COR-L47 (cell line): ENCODE measurements around the gene TRPM3.
A peak's percentile ranks its signal among the peaks of the same experiment; 100 is the strongest.

Source experiments
- DNase-seq: peaks from one replicate; lab custom pipeline; 2025; lab: John Stamatoyannopoulos, UW

TRPM3 gene

DNA sequence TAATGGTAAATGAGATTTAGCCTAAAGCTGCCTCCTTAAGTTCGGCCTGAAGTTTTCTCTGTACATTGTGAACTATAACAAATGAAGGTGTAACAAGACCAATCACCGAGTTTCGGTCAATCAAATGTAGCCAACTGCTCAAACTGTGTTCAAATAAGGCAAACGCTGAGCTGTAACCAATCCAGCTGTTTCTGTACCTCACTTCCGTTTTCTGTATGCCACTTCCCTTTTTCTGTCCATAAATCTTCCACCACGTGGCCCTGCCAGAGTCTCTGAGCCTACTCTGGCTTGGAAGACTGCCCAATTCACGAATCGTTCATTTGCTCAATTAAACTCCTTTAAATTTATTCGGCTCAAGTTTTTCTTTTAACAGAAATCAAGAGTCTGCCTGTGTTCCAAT is 513.5 kb downstream of the TRPM3 start:
- no peak for DNase-seq

DNA sequence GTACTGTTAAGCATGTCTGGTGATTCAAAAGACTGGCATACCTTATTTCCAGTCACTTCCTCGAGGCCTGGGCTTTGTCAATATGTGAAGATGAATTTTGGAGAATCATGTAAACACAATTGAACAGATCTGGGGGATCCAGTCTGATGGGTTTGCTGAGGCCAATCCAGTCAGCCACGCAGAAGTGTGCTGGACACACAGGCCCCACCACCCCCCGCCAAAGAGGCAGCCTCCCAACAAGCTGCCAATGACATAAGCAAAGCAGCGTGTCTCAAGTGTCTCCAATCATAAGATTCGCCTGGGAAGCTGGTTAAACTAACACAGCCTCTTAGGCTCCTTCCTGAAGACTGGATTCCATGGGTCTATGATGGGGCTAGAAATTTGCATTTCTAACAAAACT is 514.1 kb downstream of the TRPM3 start:
- DNase-seq = no peak

DNA sequence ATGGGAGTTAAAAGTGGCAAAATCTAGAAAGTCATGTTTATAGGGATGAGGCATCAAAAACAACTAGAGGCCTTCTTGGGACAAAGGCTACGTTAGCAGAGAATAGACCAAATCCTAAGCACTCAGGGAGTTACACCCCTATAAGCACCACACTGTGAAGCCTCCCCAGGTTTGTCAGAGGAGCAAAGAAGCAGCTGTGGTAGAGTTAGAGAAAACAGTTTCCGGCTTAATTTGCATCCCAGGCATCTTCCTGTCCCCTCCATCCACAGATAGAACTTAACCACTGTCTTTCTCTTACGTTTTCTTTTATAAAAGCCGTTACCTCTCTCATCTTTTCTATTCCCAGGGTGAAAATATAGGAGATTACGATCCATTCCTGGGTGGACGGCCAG is 518.4 kb downstream of the TRPM3 start:
- no peak for DNase-seq

DNA sequence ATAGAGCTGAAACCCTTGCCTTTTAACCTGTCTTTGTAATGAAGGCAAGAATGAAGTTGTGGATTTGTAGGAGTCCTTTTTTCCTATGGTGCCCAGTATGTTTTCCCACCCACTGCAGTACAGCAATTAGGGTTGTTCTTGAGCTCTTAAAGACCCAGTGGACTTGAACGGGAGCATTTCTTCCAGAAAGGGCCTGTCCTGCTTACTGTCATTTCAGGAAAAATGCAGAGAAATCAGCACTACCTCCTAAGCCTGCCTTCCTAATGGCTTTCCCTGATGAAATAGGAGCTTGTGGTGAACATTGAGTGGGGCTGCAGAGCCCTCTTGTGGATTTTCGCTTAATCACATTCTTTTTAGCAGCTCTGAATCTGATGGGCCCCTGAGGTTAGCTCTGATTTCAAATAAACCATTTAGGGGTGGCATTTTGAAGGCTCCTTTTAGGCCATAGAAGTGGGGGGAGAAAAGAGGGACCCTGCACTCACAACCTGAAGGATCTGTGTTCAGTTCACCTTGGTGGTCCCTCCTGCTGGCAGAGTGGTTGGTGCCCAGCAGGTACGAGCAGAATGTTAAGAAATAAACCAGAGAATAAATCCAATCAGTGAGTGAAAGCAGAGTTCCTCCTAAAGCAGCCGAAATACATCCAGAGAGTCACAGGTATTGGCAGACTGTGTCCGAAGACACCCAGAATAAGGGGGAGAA is 519.0 kb downstream of the TRPM3 start:
- peak; percentile 59 for DNase-seq

DNA sequence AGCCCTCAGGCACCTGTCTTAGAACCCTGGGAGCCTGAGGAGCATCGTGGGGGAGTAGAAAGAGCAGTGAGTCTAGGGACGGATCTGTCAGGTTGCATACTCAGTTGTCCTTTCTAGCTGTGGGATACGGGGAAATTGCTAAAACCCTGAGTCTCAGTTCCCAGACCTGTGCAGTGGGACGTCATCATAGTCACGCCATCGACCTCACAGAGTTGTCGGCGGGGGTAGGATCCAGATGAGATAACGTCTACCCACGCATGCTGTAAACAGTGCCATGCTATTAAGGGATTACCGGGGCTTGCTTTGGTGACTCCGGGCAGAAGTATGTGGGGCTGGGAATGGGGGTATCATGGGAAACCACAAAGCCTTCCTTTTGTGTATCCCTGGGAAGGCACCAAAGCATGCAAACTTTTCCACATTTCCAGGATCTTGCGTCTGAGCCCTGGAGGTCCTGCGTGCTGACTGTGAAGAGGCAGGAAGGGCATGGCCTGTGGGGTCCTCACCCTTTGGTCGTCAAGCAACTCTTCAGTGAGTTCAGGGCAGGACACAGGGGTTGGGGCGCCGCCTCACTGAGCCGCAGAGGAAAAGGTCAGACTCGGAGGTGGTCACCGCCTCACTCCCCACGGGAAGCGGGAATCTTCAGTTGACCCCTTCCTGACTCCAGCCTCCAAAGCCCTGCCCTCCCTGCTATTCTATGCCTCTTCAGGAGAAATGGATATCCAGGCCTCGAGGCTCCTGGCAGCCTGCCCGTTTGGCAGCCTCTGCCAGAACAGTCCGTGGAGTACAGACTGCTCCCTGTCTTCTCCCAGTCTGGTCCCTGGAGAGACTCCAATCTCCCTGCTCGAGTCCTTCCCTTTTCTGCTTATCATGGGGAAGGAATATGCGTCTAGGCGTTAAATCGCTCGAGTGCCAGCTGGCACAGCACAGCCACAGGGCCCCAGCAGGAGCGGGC is 520.1 kb downstream of the TRPM3 start:
- DNase-seq = peak; percentile 87

DNA sequence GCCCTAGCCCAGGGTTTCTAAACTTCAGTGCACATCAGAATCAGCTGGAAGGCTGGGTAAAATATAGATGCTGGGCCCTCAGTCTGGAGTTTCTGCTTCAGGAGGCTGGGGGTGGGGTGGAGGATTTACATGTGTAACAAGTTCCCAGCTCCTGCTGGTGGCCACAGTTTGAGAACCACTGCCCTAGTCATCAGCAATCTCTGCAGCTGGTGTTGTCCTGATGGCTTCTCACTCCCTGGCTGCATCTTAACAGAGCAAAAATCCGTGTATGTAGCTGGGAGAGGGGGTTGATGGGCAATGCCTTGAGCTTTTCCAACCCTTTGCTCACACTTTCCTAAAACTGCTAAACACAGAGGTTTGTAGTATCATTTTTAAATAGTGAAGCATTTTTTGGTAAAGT is 520.9 kb downstream of the TRPM3 start:
- no peak for DNase-seq

DNA sequence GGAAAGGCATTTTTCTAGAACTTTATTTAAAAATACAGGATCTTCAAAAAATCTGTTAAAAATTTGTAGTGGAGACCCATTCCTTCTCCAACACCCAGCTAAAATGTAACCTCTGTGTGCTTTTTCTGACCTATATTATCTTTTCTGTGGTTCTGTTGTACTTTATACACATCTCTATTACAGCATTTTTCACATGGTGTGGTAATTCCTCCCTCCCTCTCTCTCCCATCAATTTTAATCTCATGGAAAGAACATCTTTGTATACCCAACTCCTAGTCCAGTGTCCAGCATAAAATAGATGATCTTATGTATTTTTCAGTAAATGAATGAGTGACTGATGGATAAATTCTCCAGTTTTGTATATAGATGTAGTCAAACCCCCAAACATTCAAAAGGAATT is 523.5 kb downstream of the TRPM3 start:
- no peak for DNase-seq

DNA sequence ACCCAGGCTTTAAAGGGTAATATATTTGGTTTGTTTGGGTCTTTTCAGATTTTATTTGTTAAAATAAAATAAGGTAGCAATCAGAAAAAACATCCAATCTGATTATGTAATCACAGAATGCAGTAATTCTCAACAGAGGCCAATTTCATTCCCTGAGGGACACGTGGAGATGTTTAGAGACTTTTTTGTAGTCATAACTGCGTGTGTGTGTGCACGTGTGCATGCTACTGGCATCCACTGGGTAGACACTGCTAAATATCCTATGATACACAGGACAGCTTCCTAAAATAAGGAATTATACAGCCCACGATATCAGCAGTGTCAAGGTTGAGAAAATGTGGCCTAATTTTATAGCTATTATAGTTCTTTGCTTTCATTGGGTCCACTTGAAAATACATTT is 526.2 kb downstream of the TRPM3 start:
- no peak for DNase-seq

DNA sequence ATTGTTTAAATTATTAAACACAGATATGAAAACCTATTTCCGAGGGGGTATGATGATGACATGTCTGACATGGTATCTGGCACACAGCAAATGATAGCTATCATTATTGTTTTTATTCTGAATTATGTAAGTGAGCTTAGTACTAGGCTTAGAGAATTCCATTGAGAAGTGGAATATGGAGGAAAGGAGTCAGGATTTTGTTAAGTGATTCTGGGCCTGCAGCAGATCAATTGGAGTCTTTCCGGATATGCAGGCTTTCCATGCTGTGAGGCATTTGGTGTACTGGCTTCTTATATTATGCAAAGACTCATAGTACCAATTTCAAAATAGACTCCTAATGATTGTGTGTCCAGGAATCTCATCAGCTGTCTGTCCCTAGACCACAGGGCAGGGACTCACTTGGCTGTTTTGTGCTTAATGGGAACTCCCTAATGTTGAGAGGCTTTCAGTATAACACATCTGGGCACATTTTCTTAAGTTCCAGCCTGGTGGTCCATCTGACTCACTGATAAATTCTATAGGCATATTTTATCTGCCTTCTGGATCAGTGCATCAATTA is 527.0 kb downstream of the TRPM3 start:
- no peak for DNase-seq

DNA sequence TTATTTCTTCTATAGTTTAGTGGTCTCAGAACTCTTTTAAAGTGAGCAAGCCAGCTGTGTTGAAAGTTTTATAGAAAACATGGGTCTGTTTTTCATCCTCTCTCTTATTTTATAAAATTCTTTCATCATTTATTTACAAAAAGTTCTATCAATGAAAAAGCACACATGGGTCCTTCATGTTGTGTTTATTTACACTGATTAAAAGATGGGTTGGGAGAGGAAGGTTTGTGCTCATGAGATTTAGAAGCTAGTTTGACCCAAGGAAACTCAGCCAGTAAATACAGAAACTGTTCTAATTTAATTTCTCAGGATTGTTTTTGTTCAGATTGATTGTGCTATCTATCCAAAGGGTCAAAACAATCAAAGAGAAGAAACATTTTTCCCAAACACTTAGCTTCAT is 528.2 kb downstream of the TRPM3 start:
- no peak for DNase-seq

DNA sequence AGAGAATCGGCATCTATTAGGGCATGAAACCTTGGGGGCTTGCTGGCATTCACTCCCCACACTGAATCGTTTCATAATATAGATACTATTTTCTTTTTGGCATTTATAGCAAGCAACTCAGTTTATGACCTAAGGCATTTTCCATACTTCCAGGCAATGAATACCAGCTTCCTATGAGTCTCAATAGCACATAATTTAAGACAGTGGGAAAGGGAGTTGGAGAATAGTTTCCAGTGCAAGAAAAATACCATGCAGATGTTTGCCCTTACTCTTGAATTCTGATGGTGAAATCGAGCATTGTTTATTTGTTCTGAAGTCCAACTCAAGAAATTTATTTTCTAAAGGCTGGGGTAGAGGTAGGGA is 531.1 kb downstream of the TRPM3 start:
- no peak for DNase-seq

DNA sequence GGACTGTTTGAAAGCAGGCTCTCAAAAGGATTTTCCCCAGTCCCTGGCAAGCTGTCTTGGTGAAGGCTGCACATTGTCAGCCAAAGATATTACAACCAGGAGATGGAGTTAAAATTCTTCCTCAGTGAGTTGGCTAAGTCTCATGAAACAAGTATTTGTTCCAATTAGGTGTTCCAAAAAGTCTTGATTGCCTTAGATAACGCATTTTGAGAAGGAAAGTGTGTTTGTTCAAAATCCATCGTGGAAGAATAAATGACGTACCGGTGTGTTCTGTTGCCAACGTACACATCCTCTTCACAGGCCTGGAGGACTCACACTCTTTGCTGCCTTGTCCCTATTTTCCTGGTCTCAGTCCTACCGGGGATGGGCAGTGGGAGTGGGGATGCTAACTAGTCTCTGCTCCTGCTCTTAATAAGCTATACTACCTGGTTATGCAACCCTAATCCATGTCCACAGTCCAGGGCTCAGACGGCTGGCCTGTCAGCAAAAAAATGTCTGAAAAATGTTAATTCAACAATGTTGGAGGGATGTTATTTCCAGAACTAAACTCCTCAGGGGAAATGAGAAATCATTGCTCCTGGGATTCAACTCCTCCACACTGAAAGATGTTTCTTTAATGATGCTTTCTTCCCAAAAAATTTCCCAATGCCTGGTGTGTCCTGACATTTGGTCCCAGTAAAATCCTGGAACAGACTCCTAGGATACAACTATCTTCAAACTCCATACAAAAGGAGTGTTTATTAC is 531.7 kb downstream of the TRPM3 start:
- DNase-seq = no peak

DNA sequence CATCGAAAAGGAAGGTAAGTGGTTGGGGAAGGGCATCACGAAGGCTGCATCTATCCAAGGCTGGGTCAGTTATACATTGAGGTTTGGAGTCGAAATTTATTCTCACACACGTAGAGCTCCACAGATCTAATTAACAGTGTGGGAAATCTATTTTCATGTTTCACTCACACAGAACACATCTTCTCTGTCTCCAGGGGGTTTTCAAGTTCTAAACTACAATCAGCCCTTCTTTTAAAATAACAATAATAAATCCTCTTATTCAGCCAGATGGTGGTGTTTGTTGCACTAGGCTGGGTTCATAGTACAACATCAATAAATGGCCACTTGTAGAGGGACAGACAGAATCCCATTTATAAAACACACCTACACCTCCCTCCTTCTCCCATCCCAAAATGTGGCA is 532.4 kb downstream of the TRPM3 start:
- no peak for DNase-seq

DNA sequence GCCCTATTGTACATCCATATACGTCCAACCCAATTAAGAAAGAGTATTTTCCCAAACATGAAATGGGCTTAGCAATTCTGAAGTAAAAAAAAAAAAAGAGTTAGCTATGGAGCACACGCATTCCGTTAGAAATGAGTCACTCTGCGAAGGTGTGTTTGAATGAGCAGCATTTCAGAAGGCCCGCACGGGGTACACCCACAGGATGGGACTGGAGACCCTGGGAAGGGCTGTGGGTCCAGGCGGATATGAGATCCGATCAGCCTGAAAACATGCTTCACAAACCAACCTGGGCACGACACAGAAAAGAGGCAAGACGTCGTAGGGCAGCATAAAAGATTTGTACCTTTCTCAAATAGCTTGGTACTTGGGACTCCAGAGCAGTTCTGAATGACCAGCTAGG is 533.0 kb downstream of the TRPM3 start:
- no peak for DNase-seq

DNA sequence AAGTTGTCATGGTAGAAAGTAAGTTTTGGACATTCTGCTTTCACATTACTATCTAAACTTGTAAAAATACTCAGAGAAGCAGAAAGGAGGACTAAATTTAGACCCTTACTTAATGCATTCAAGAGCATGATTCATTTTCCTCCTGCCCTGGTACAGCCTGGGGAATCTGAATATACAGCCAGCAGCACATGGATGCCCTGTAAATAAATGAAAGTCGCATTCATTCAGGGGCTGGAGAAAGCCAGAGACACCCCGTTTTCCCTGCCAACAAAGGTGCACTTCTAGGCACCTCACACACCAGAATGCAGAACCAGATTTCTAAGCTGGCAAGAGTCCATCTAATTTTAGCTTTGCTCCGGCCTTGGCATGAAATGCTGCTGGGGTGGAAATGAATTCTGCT is 534.2 kb downstream of the TRPM3 start:
- no peak for DNase-seq

DNA sequence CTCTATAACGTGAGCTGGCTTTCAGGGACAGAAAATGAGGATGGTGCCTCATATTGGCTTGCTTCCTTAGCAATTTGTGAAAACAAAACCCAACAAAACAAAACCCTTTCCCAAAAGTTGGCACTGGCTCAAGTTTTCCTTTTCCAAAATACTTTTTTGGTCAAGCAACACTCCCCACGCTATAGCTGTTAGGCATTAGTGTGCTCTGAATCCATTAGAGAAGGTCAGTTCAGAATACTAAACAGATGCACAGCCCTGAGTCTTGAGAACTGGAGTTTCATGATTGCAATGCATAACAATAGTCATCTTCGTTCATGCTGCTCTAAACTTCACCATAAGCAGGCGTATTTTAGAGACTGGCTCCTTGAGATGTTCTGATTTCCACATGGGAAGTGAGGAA is 534.9 kb downstream of the TRPM3 start:
- no peak for DNase-seq

DNA sequence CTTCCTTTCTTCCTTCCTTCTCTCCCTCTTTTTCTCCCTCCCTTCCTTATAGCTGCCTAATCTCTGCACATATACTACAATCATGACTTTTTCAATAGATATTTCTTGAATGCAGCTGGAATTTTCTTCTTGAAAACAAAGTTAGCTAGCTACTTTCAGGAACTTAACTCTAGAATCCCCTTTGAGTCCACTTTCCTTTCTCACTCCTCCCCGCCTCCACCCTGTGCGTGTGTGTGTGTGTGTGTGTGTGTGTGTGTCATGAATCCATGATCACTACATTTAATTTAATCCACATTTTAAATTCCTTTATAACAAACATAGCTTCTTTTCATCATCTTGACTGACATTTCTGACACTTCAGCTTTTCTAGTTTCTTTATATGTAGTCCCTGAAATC is 539.5 kb downstream of the TRPM3 start:
- DNase-seq = no peak

DNA sequence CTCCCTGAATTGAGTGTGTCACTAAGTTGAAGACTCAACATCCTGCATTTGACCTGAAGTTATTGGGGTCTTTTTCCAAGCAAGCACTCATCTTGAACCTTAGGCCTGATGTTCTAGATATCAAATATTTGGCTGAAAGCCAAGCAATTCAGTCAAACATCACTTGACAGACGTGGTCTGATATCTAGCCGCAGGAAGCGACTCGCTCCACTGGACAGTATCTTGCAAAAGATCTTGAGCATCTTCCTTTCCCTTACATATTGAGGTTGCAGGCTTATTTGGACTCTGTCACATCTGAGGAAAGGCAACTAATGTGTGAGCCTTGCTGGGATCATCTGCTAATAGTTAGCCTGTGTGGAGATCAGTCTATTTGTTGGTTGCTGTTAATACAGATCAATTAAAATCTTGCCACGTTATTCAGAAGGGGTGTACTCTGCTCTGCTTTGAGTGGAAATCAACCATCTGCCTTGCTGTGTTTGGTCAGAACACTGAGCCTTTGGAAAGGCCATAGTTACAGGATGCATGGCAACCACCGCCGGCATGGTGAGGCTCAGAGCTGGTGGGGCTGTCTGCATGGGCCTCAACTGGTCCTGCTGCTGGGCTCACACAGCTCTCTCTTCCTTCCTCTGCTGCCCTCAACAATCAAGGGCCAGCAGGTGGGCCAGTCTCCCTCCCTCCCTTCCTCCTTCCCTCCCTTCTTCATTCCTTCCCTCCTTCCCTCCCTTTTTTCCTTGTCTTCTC is 540.0 kb downstream of the TRPM3 start:
- no peak for DNase-seq

DNA sequence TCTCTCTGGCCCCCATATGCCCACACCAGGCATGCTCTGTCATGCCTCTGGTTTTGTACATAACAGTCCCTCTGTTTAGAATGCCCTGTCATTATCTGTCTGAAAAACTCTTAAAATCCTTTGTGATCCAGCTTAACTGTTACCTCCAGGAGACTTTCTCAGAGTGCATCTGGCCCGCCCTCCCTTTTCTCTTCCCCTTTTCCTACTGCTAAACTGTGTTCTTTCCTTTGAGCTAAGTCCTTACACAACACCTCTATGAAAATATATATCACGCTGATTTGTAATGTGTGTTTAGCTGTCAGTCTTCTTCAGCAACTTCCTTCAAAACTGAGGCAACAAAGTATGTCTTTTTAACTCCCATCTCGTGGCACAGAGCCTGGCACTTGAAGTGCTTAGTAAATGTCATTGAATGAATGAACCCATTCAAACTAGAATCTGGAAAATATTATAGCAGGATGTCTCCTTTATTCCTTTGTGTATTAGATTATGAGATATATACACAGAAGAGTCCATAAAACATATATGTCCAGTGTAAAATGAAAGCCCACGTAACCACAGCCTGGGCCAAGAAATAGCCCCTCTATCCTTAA is 540.7 kb downstream of the TRPM3 start:
- DNase-seq = no peak

DNA sequence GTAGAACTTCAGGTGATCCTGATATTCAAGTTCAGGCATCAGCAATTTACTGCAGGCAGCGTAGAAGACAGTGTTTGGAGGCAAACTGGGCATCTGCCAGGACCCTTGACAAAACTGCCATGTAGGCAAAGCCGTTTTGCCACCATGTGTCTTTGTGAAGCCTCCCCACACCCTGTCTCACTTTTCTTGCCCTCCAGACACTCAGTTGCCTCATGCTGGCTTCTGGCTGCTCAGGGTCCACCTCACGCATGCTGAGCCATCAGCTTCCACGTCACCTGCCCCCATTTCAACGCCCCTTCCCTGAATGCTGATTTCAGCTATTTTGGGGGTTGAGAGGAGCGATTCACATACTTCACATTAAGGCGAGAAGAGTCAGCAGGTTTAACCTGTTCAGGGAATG is 541.7 kb downstream of the TRPM3 start:
- DNase-seq = no peak

DNA sequence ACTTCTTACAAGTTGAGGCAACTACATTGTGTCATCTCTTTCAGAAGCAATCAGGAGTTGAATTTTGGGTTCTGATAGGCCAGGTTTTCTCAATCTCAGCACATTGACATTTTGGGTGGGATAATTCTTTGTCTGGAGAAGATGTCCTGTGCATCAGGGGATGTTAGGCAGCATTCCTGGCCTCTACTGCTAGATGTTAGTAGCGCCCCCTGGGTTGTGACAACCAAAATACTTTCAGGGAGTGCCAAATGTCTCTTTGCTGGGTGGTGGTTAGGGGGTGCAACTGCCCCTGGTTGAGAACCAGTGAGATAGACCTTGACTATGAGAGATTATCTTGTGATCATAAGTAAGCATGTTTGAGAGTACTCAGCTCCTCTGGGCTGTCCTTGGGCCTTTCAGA is 542.7 kb downstream of the TRPM3 start:
- DNase-seq = no peak
